ENCODE measurements around the gene FMNL2.

The FMNL2 gene

GRCh38 chr2:152433289-152433688 is 98.3 kb downstream of the FMNL2 start:
- TF ChIP-seq ARNT (IDR thresholded peaks at IDR 0.05) (no peak), SP1 (IDR thresholded peaks at IDR 0.05) (no peak), SUZ12 (IDR thresholded peaks at IDR 0.05) (no peak), ZNF384 (IDR thresholded peaks at IDR 0.05) (no peak), FOXA1 (IDR thresholded peaks at IDR 0.05) (no peak), TARDBP (IDR thresholded peaks at IDR 0.05) (no peak), ELF4 (IDR thresholded peaks at IDR 0.05) (no peak), NFRKB (IDR thresholded peaks at IDR 0.05) (no peak), L3MBTL2 (conservative IDR thresholded peaks at IDR 0.05) (no peak), BHLHE40 (IDR thresholded peaks at IDR 0.05; ENCODE audit: borderline replicate concordance) (no peak), FOXM1 (IDR thresholded peaks at IDR 0.05; ENCODE audit: borderline replicate concordance) (no peak), LEF1 (IDR thresholded peaks at IDR 0.05; ENCODE audit: borderline replicate concordance) (no peak)
- CTCF ChIA-PET = no interaction called here
- no peak for DNase-seq (ENCODE audit: extremely low spot score)
- POLR2A ChIA-PET = interaction anchor here (0.9 kb wide), 1 partner anchor 34 kb away, joined by 3 read pairs; no protein-coding TSS in a partner anchor

- ChIA-PET POLR2A (no interaction called here), CTCF (no interaction called here)
- no peak for DNase-seq (ENCODE audit: extremely low spot score)
- TF ChIP-seq SUZ12 (IDR thresholded peaks at IDR 0.05) = no peak
- no peak for TF ChIP-seq BHLHE40 (IDR thresholded peaks at IDR 0.05; ENCODE audit: borderline replicate concordance)
These were observed 98.8 kb downstream of the FMNL2 start for GRCh38 chr2:152433791-152434190.

- TF ChIP-seq CTBP1 (IDR thresholded peaks at IDR 0.05; ENCODE audit: borderline replicate concordance) (no peak), PKNOX1 (IDR thresholded peaks at IDR 0.05) (no peak), ELF4 (IDR thresholded peaks at IDR 0.05) (no peak), TARDBP (IDR thresholded peaks at IDR 0.05) (no peak), FOXA1 (IDR thresholded peaks at IDR 0.05) (no peak), SP1 (IDR thresholded peaks at IDR 0.05) (no peak), HDGF (IDR thresholded peaks at IDR 0.05; ENCODE audit: borderline replicate concordance) (no peak), FOXM1 (IDR thresholded peaks at IDR 0.05; ENCODE audit: borderline replicate concordance) (no peak), FOXK2 (IDR thresholded peaks at IDR 0.05) (no peak), ZNF384 (IDR thresholded peaks at IDR 0.05) (no peak)
- ChIA-PET POLR2A (no interaction called here), CTCF (no interaction called here)
- DNase-seq (ENCODE audit: extremely low spot score) = no peak
These were observed 99.6 kb downstream of the FMNL2 start for GRCh38 chr2:152434395-152435182.

- no peak for TF ChIP-seq BHLHE40 (IDR thresholded peaks at IDR 0.05; ENCODE audit: borderline replicate concordance)
- ChIA-PET POLR2A (no interaction called here), CTCF (interaction anchor here (1.0 kb wide), 1 partner anchor 28 kb away, joined by 4 read pairs; no protein-coding TSS in a partner anchor)
- DNase-seq (ENCODE audit: extremely low spot score) = no peak
These were observed 101.2 kb downstream of the FMNL2 start for GRCh38 chr2:152436148-152436547.

- ChIA-PET POLR2A (no interaction called here), CTCF (interaction anchor here (1.0 kb wide), 1 partner anchor 27 kb away, joined by 4 read pairs; no protein-coding TSS in a partner anchor)
- DNase-seq (ENCODE audit: extremely low spot score) = no peak
- TF ChIP-seq PKNOX1 (IDR thresholded peaks at IDR 0.05) = peak; percentile 68
- no peak for TF ChIP-seq LEF1 (IDR thresholded peaks at IDR 0.05; ENCODE audit: borderline replicate concordance)
These were observed 102.5 kb downstream of the FMNL2 start for GRCh38 chr2:152437276-152438108.

- ChIA-PET POLR2A (no interaction called here), CTCF (no interaction called here)
- TF ChIP-seq LEF1 (IDR thresholded peaks at IDR 0.05; ENCODE audit: borderline replicate concordance) = no peak
- no peak for DNase-seq (ENCODE audit: extremely low spot score)
These were observed 105.1 kb downstream of the FMNL2 start for GRCh38 chr2:152440049-152440448.

GRCh38 chr2:152440460-152440859 is 105.5 kb downstream of the FMNL2 start:
- TF ChIP-seq LEF1 (IDR thresholded peaks at IDR 0.05; ENCODE audit: borderline replicate concordance) (no peak), PKNOX1 (IDR thresholded peaks at IDR 0.05) (no peak), ELF4 (IDR thresholded peaks at IDR 0.05) (no peak), CTBP1 (IDR thresholded peaks at IDR 0.05; ENCODE audit: borderline replicate concordance) (no peak), FOXA1 (IDR thresholded peaks at IDR 0.05) (no peak), NFRKB (IDR thresholded peaks at IDR 0.05) (no peak), ARNT (IDR thresholded peaks at IDR 0.05) (no peak), SP1 (IDR thresholded peaks at IDR 0.05) (no peak), L3MBTL2 (conservative IDR thresholded peaks at IDR 0.05) (no peak), BHLHE40 (IDR thresholded peaks at IDR 0.05; ENCODE audit: borderline replicate concordance) (no peak), FOXM1 (IDR thresholded peaks at IDR 0.05; ENCODE audit: borderline replicate concordance) (no peak), TARDBP (IDR thresholded peaks at IDR 0.05) (no peak), ZNF384 (IDR thresholded peaks at IDR 0.05) (no peak), SUZ12 (IDR thresholded peaks at IDR 0.05) (no peak), FOXK2 (IDR thresholded peaks at IDR 0.05) (no peak), HDGF (IDR thresholded peaks at IDR 0.05; ENCODE audit: borderline replicate concordance) (no peak)
- DNase-seq (ENCODE audit: extremely low spot score) = no peak
- ChIA-PET CTCF (no interaction called here), POLR2A (no interaction called here)

Measured in HEK293T (cell line).